ACC112 (cell line): ENCODE results near the gene R3HDM2.
A peak's percentile ranks its signal among the peaks of the same experiment; 100 is the strongest.

Source experiments
- H2AFZ ChIP-seq: fragments of 200-600 bp; sonication (generic); one replicate; pipeline ENCODE4 v1.6.0; 2017; ENCODE audit warnings: antibody characterized with exemption, low read length; ENCODE audit not compliant: unreplicated experiment
- H3K27ac ChIP-seq: fragments of 200-600 bp; sonication (generic); 2 replicates; pipeline ENCODE4 v1.5.1; 2014; ENCODE audit warnings: low read depth, mild to moderate bottlenecking, antibody characterized with exemption, low read length, moderate library complexity
- H3K27me3 ChIP-seq: fragments of 200-600 bp; sonication (generic); 2 replicates; pipeline ENCODE4 v1.6.1; 2014; ENCODE audit warnings: mild to moderate bottlenecking, antibody characterized with exemption, low read length, moderate library complexity, mixed read lengths; ENCODE audit not compliant: insufficient read depth
- H3K36me3 ChIP-seq: fragments of 200-600 bp; sonication (generic); 2 replicates; pipeline ENCODE4 v1.6.1; 2016; ENCODE audit warnings: mild to moderate bottlenecking, antibody characterized with exemption, low read length, moderate library complexity, mixed read lengths; ENCODE audit not compliant: insufficient read depth
- H3K4me1 ChIP-seq: fragments of 200-600 bp; sonication (generic); one replicate; pipeline ENCODE4 v1.6.1; 2016; ENCODE audit warnings: low read length, mixed read lengths; ENCODE audit not compliant: insufficient read depth, unreplicated experiment, control insufficient read depth
- H3K4me3 ChIP-seq: fragments of 200-600 bp; sonication (generic); 2 replicates; pipeline ENCODE4 v1.5.1; 2014; ENCODE audit warnings: mild to moderate bottlenecking, low read depth, low read length
- H3K79me2 ChIP-seq: fragments of 200-600 bp; sonication (generic); one replicate; pipeline ENCODE4 v1.6.0; 2016; ENCODE audit warnings: low read length; ENCODE audit not compliant: control insufficient read depth, unreplicated experiment, insufficient read depth

R3HDM2 gene

GRCh38 chr12:57465030-57465746, 34.3 kb upstream of the R3HDM2 start:
- Histone ChIP-seq H2AFZ (no peak overlapping the region), H3K4me3 (no peak overlapping the region), H3K27ac (no peak overlapping the region), H3K36me3 (no peaks in the 10 kb centered on the region), H3K79me2 (no peaks in the 10 kb centered on the region), H3K27me3 (peaks cover 50% of the 10 kb centered on the region), H3K4me1 (peaks cover 11% of the 10 kb centered on the region)

- H3K27ac ChIP-seq: no peak overlapping the region
- H3K36me3 ChIP-seq: no peaks in the 10 kb centered on the region
- no peak overlapping the region for H2AFZ ChIP-seq
- H3K4me1 ChIP-seq: peaks cover 11% of the 10 kb centered on the region
- no peak overlapping the region for H3K4me3 ChIP-seq
- H3K79me2 ChIP-seq: no peaks in the 10 kb centered on the region
- peaks cover 44% of the 10 kb centered on the region for H3K27me3 ChIP-seq
Measured at GRCh38 chr12:57464569-57464968, 33.7 kb upstream of the R3HDM2 start.

GRCh38 chr12:57462912-57463253, 32.0 kb upstream of the R3HDM2 start:
- H3K4me1 ChIP-seq: peaks cover 19% of the 10 kb centered on the region
- H3K27me3 ChIP-seq: peaks cover 28% of the 10 kb centered on the region
- H2AFZ ChIP-seq: no peak overlapping the region
- H3K36me3 ChIP-seq: no peaks in the 10 kb centered on the region
- peak overlapping the region; percentile 80; the same call in 1 of the 2 replicates for H3K4me3 ChIP-seq
- no peak overlapping the region for H3K27ac ChIP-seq
- no peaks in the 10 kb centered on the region for H3K79me2 ChIP-seq

GRCh38 chr12:57462251-57462911, 31.5 kb upstream of the R3HDM2 start:
- no peaks in the 10 kb centered on the region for H3K79me2 ChIP-seq
- peak overlapping the region; percentile 80 for H3K4me3 ChIP-seq
- no peaks in the 10 kb centered on the region for H3K36me3 ChIP-seq
- peaks cover 22% of the 10 kb centered on the region for H3K4me1 ChIP-seq
- peak overlapping the region; percentile 85 for H2AFZ ChIP-seq
- H3K27me3 ChIP-seq: peaks cover 23% of the 10 kb centered on the region
- H3K27ac ChIP-seq: no peak overlapping the region

- Histone ChIP-seq H3K27ac (no peak overlapping the region), H3K27me3 (peaks cover 18% of the 10 kb centered on the region), H3K36me3 (no peaks in the 10 kb centered on the region), H2AFZ (peak overlapping the region; percentile 70), H3K4me1 (peaks cover 22% of the 10 kb centered on the region), H3K79me2 (no peaks in the 10 kb centered on the region), H3K4me3 (peak overlapping the region; percentile 80)
Measured at GRCh38 chr12:57461917-57462250, 31.0 kb upstream of the R3HDM2 start.

GRCh38 chr12:57461276-57461916, 30.6 kb upstream of the R3HDM2 start:
- Histone ChIP-seq H3K4me1 (peaks cover 22% of the 10 kb centered on the region), H3K79me2 (no peaks in the 10 kb centered on the region), H3K4me3 (peak overlapping the region; percentile 80), H3K36me3 (no peaks in the 10 kb centered on the region), H2AFZ (peak overlapping the region; percentile 70), H3K27ac (no peak overlapping the region), H3K27me3 (peaks cover 17% of the 10 kb centered on the region)

- H3K27me3 ChIP-seq: peaks cover 17% of the 10 kb centered on the region
- H3K4me3 ChIP-seq: peak overlapping the region; percentile 80
- no peak overlapping the region for H2AFZ ChIP-seq
- H3K4me1 ChIP-seq: peaks cover 22% of the 10 kb centered on the region
- no peaks in the 10 kb centered on the region for H3K36me3 ChIP-seq
- H3K27ac ChIP-seq: no peak overlapping the region
- H3K79me2 ChIP-seq: no peaks in the 10 kb centered on the region
Measured at GRCh38 chr12:57460841-57461275, 30.0 kb upstream of the R3HDM2 start.

GRCh38 chr12:57460468-57460784, 29.6 kb upstream of the R3HDM2 start:
- Histone ChIP-seq H3K4me3 (peak overlapping the region; percentile 79), H3K36me3 (no peaks in the 10 kb centered on the region), H3K27ac (no peak overlapping the region), H2AFZ (no peak overlapping the region), H3K79me2 (no peaks in the 10 kb centered on the region), H3K4me1 (peaks cover 22% of the 10 kb centered on the region), H3K27me3 (peaks cover 14% of the 10 kb centered on the region)

GRCh38 chr12:57459750-57460467, 29.1 kb upstream of the R3HDM2 start, which contains the start of gene GLI1:
GLI1 (plus strand) TSS chr12:57459785; CDS start chr12:57463692, 3,907 bp downstream.
- H2AFZ ChIP-seq: peak within 1 kb of the TSS; percentile 34
- H3K4me1 ChIP-seq: peaks cover 22% of the 10 kb centered on the region
- H3K36me3 ChIP-seq: no peaks in the 10 kb centered on the region
- peak within 1 kb of the TSS; percentile 52 for H3K27ac ChIP-seq
- peak within 1 kb of the TSS; percentile 79 for H3K4me3 ChIP-seq
- no peaks in the 10 kb centered on the region for H3K79me2 ChIP-seq
- peaks cover 9% of the 10 kb centered on the region for H3K27me3 ChIP-seq

GRCh38 chr12:57459055-57459749, 28.4 kb upstream of the R3HDM2 start:
- Histone ChIP-seq H3K79me2 (no peaks in the 10 kb centered on the region), H2AFZ (peak overlapping the region; percentile 34), H3K36me3 (no peaks in the 10 kb centered on the region), H3K27me3 (peaks cover 5% of the 10 kb centered on the region; the same call in 1 of the 2 replicates), H3K4me1 (peaks cover 26% of the 10 kb centered on the region), H3K27ac (peak overlapping the region; percentile 52), H3K4me3 (peak overlapping the region; percentile 79)
